Transverse colon (tissue), 4 donors: ENCODE results near the gene SEMA3C.

Experiments
- CTCF ChIP-seq, 5 experiments: fragments of 200-600 bp in 3 of 5; fragments of 450-650 bp in 2 of 5; sonication (generic) in 3 of 5; IDR thresholded peaks; 1 replicate in 2 of 5; 2 replicates in 3 of 5; pipeline ENCODE4 v1.5.1; 2016 to 2017; ENCODE audit warnings: antibody characterized with exemption in 5 of 5, inconsistent platforms in 3 of 5, mild to moderate bottlenecking in 2 of 5, moderate library complexity in 1 of 5
- EP300 ChIP-seq: sonication (generic); formaldehyde crosslinking; IDR thresholded peaks from one replicate; pipeline ENCODE4 v1.6.1; 2017; ENCODE audit warnings: antibody characterized with exemption, low read depth
- POLR2A ChIP-seq: fragments of 450-650 bp; IDR thresholded peaks from one replicate; pipeline ENCODE4 v1.6.1; 2016; ENCODE audit warnings: antibody characterized with exemption, mild to moderate bottlenecking, moderate library complexity
- POLR2AphosphoS5 ChIP-seq, 3 donors: sonication (generic); formaldehyde crosslinking; IDR thresholded peaks; one replicate each; pipeline ENCODE4 v1.6.1; 2016; ENCODE audit warnings: antibody characterized with exemption in 3 of 3

GRCh38 chr7:80767654-80768053, 151.2 kb downstream of the SEMA3C start:
- TF ChIP-seq CTCF (IDR thresholded peaks at IDR 0.05): no peak
- TF ChIP-seq POLR2AphosphoS5 (IDR thresholded peaks at IDR 0.05): no peak
- no peak for TF ChIP-seq POLR2A
- TF ChIP-seq EP300: no peak
